Stimulated activated CD4-positive, alpha-beta T cell treated with anti-CD3 and anti-CD28 coated beads, TNF-alpha, amount 100 ng/mL, for 24 hours (primary cell): Measurements from ENCODE around the gene RLN1.
"Not testable (repeated sequence)": the region's sequence is repeated elsewhere in the genome, so short reads cannot be mapped to it uniquely, and the experiment has no call there.

ENCODE experiments used
- DNase-seq, 3 experiments: peaks; one replicate each; pipeline ENCODE4 v3.0.0-alpha.2; 2020; ENCODE audit warnings: low read depth in 3 of 3

Gene RLN1, protein sequence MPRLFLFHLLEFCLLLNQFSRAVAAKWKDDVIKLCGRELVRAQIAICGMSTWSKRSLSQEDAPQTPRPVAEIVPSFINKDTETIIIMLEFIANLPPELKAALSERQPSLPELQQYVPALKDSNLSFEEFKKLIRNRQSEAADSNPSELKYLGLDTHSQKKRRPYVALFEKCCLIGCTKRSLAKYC

GRCh38 chr9:5338992-5339981 is at the start of gene RLN1:
TSS of gene RLN1 (minus strand) at chr9:5339876. CDS start at chr9:5339746, 130 bp downstream.
- DNase-seq = not testable (repeated sequence)

GRCh38 chr9:5389109-5389732 is 49.5 kb upstream of the RLN1 start:
- DNase-seq = peak in 1 of 3 experiments; percentile 3

- DNase-seq = no peak
Measured at GRCh38 chr9:5388026-5388819, 48.5 kb upstream of the RLN1 start.

DNA sequence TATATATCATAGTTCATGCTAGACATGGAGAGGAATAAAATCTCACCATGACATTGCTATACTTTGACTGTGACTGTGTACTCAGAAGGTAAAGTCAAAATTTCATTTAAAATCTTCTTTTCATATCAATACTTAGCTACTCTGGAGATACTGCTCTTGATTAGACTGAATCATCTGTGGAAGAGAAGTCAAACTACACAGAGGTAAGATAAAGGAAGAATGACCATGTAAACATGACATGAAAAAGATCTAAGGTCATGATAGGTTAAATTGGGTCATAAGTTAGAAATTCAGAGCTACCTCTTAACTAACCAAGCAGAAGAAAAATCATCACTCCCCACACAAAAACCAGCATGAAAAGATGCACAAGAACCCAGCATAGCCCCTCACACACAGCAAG is 44.8 kb upstream of the RLN1 start:
- DNase-seq = no peak

DNA sequence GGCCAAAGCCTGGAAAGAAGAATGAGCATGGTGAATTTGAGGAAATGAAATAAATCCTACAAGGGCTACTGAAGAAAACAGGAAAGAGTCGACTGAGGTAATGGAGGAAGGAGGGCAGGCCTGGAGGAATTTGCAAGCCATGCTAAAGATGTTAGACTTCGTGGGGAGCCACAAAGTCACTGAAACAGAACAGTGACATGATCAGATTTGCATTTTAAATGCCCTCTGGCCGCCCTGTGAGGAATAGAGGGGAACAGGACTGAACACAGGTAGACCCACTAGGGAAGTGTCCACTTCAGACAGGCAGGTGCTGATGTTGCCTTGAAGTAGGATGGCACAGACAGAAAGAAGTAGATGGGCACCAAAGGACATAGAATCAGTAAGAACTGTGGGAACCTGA is 42.8 kb upstream of the RLN1 start:
- no peak for DNase-seq

DNA sequence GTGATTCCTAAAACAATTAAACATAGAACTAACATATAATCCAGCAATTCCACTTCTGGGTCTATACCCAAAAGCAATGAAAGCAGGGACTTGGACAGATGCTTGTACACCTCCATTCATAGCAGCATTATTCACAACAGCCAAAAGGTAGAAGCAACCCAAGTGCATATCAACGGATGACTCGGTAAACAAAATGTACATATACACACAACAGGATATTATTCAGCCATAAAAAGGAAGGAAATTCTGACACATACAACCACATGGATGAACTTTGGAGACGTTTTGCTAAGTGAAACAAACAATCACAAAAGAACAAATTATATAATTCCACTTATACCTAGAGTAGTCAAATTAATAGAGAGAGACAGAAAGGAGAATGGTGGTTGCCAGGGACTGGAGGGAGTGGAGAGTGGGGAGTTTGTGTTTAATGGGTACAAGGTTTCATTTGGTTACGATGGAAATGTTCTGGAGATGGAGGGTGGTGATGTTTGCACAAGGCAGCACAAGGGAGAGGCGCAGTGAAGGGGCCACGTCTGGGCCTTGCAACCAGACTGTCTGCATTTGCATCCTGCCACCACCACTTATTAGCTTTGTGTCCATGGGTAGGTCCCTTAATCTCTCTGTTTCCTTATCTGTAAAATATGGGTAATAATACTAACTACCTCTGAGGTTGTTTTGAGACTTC is 36.3 kb upstream of the RLN1 start:
- no peak for DNase-seq

DNA sequence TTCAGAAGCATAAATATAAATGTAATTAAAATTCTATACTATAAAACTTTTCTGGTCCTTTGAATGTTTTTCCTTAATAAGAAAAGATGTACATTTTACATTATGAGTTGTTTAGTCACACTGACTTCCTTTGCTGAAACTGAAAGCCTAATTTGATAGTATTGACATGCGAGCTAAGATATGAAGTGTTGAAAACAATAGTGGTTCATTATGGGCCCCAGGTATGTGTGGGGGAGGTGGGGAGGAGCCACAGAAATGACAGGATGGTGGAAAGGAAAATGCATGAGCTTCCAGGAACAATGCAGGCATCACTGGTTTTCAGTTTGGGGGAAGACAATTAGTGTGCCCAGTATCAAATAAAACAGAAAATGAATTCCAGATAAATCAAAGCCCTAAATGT is 35.4 kb upstream of the RLN1 start:
- peak in 2 of 3 experiments; percentile 11 to 29 for DNase-seq

- no peak for DNase-seq
Measured at GRCh38 chr9:5364294-5365024, 24.8 kb upstream of the RLN1 start.

DNA sequence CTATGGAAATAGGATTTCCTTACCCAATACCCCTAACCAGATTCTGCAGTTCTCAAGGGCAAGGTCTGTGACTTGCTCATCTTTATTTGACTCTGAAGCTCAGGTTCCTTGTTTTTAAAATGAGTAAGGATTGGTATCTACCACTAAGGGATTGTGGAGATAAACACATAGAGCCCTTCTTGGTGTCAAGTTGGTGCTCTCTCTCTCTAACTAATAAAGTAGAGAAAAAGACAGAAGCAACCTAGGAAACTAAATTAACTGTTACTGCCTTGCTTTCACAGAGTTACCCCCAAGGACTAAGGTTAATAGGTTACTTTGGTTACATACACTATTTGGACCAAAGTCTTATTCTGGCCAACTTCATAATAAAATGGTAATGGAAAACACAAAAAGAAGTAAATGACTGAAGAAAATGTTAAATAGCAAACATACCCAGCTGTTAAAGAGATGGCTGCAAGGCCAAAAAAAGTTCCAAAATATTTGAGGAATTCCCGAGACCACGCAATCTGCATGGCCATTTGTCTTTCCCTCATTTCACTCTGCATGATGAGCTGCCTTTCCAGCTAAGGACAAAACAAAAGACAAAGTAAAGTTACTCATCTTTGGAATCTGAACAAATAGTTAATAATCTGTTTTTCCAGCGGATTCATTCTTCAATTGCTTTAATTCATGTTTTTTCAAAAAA is 21.8 kb upstream of the RLN1 start:
- DNase-seq = no peak

GRCh38 chr9:5360341-5360740 is 20.7 kb upstream of the RLN1 start:
- no peak for DNase-seq

DNA sequence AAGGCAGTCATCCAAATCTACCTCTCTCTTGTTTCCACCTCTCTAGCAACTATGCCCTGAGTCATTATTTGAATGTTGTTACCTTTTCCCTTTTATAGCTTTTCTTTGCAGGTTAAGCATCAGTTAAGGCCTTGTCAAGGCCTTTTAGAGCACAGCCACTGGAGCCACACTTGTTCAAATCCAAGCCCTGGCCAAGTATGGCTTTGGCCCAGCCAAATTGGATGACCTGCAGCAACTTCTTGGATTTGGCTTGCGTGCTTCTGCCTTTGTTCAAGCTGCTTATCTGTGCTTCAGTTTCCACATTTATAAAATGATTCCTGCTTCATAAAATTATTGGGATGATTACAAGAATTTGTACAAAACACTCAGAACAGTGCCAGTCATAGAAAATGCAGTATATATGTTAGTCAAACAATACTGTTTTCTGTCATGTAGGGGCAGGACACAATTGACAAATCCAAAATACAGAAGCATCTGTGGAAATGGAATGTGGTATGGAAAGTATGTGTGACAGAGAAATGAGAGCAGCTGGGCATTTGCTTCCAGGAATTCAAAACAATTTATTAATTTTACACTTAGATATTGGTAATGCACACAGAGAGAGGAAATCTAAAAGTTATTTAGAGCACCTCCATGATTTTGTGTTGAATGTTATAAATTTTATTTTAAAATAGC is 17.9 kb upstream of the RLN1 start:
- no peak for DNase-seq

- no peak for DNase-seq
Measured at GRCh38 chr9:5355817-5356216, 16.1 kb upstream of the RLN1 start.

DNA sequence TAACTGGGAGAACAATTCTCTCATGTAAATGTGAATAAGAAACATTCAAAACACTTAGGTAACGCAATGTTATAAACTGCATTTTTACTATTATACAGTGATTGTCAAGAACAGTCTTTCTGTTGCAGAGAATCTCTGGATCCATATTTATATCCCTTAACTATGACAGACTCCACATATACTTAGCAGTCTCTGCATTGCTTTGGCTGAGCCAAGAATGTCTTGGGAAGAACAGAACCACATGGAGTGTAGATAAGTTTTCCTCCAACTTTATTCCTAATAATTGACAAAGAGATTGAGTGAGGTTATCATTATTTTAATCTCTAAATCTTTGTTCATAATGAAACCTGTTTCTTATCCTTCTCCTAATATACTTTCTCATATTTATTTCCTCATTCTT is 15.6 kb upstream of the RLN1 start:
- DNase-seq = no peak

- DNase-seq = no peak
Measured at GRCh38 chr9:5354184-5354583, 14.5 kb upstream of the RLN1 start.

DNA sequence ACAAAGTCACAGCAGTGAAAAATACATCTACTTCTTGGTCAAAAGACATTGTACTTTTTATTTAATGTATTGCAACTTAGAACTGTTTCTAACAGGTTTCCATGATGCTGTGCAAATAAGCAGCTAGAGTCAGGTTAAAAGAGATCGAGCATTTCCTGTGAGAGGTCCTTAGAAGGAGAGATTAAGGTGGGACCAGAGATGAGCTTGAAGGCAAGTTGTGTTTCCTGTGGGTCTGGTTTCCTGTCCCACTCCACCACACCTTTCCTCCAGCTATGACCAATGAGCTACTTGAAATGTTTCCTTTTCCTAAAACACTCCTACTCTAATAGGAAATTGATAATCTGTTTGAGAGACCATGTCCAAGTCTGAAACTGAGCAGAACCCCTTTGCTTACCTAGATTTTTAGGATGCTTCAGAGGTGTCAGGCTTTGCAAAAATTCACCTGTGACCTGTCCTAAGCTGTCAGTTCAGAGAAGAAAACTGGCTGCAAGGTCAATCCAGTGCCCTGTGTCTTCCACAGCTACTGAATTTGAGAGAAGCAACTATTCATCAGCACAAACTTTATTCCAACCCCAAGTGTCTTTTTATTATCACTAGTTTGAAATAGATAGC is 13.1 kb upstream of the RLN1 start:
- DNase-seq = no peak

DNA sequence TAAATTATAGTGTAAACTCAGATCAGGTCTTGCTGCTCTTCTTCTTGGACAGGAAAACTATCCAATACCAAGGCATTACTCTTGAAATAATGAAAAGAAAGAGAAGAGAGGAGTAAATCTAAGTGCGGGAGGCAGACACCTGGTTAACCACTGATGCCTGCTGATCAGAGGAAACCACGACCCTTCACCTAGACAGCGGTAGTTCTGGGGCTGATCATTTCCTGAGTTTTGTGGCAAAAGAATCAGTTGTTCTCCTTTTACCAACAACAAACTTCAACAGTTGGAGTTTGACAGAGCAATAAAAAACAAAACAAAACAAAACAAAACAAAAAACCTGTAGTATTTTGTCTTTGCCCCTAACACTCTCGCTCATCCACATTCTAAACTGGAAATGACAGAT is 3.0 kb downstream of the RLN1 start:
- no peak for DNase-seq

DNA sequence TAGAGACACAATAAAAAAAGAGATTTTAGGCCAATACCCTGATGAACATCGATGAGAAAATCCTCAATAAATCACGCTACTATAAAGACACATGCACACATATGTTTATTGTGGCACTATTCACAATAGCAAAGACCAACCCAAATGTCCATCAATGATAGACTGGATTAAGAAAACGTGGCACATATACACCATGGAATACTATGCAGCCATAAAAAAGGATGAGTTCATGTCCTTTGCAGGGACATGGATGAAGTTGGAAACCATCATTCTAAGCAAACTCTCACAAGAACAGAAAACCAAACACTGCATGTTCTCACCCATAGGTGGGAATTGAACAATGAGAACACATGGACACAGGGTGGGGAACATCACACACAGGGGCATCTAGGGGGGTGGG is 8.4 kb downstream of the RLN1 start:
- not testable (repeated sequence) for DNase-seq

GRCh38 chr9:5326893-5327548 is 12.7 kb downstream of the RLN1 start:
- DNase-seq = no peak
